Right hindlimb (tissue), 1 donor: ENCODE results near the gene PPIL6.
"Not testable (repeated sequence)": the region's sequence is repeated elsewhere in the genome, so short reads cannot be mapped to it uniquely, and the experiment has no call there.

Experiments
- DNase-seq: peaks from one replicate; pipeline ENCODE4 v3.0.0-alpha.2; 2018

The PPIL6 gene

DNA sequence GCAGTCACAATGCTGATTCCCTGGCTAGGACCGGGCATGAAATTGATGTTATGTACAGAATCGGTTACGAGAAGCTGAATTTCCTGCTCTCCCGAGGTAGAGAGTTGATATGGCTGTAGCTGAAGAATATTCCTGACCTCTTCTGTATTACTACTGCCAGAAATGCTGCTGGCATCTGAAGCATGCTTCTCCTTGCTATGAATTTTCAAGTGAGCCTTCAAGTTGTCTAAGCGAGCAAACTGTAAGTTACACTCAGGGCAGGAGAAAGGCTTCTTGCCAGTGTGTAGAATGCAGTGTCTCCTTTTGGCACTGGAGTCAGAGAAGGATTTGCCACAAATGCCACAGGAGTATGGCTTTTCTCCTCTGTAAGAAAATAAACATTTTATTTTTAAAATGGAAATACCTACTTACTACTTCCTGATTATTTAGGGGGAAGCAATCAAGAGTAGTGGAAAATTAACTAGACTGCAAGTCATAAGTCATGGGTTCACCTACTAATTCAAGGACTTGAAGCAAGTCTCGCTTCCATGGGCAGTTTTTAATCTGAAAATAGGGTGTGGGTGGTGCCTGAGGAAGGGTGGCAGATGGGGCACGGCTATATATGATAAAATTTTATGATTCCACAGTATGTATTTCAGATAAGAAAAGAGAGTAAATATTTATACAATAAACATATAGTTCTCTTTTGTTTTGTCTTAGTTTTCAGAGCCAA lies 25.9 kb upstream of the PPIL6 start:
- DNase-seq: no peak

DNA sequence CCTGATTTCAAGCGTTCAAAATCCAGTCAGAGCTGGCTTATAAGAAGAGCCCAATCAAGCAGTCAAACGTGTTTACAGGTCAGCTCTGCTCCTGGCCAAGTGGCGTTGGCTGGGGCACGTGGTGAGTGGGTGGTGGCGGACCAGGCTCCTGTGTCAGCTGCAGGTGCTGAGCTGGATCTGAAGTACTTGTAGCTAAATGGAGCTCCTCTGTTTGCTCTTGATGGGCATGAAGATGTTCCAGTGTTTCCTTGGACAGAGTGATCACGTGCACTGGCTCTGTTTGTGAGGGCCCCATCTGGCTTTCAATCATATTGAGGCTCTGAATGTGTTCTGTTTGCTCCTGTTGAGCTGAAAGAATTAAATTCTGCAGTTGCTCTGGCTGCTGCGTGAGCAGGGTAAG lies 25.3 kb upstream of the PPIL6 start:
- DNase-seq: no peak

DNA sequence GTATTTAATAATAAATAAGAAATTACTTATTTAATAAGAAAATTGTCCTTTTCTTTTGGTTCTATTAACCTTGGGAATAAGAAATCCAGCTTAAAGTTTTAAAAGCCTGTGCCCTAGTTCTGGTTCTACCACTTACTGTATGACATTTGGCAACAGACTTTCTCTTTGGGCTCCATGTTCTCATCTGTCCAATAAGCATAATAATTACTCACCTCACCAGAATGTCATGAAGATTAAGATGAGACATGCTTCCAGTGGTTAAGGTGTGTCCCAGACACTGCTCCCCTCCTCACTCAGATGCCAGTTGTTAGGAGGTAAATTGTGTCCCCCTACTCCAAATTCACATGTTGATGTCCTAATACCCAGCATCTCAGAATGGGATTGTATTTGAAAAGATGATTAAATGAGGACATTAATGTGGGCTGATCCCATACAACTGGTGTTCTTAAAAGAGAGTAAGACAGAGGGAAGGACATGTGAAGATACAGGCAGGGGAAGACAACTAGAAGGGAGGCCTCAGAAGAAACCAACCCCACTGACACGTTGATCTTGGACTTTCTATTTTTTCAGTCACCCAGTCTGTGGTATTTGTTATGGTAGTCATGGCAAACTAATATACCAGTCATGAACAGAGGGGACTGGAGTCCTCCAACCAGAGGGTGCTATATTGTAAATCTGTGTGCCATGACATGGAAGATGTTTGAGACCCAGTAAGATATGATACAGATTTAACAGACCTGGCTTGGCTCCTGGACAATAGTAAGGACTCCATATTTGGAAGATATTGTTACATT lies 21.5 kb upstream of the PPIL6 start:
- no peak for DNase-seq

DNA sequence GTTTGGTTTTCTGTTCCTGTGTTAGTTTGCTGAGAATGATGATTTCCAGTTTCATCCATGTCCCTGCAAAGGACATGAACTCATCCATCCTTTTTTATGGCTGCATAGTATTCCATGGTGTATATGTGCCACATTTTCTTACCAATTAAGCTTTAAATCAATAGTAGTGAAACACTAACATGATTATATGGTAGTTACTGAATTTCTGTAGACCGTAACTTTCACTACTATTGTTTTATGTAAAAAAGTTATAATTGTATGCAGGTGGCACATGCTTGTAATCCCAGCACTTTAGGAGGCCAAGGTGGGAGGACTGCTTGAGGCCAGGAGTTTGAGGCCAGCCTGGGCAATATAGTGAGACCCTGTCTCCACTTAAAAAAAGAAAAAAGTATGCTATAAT lies 20.8 kb upstream of the PPIL6 start:
- DNase-seq: not testable (repeated sequence)

DNA sequence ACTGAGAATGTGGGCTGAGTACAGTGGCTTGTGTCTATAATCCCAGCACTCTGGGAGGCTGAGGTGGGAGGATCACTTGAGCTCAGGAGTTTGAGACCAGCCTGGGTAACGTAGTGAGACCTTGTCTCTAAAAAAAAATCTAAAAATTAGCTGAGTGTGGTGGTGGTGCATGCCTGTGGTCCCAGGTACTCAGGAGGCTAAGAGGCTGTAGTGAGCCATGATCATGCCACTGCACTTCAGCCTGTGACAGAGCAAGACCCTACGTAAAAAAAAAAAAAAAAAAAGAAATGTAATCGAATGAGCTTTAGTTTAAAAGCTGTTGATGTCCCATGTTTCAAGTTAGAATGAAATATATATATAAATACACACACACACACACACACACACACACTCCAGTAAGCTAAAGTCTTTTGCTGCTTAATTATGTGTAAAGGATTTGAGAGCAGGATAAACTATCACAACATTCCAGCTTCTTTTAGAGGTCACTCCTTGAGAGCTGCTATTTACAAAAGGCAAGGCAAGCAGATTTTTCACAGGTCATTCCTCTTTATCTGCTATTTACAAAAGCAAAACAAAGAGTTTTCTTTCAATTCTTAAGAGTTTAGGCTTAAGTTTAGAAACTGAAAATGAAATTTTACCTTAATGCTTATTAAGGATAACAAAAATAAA lies 19.9 kb upstream of the PPIL6 start:
- no peak for DNase-seq

DNA sequence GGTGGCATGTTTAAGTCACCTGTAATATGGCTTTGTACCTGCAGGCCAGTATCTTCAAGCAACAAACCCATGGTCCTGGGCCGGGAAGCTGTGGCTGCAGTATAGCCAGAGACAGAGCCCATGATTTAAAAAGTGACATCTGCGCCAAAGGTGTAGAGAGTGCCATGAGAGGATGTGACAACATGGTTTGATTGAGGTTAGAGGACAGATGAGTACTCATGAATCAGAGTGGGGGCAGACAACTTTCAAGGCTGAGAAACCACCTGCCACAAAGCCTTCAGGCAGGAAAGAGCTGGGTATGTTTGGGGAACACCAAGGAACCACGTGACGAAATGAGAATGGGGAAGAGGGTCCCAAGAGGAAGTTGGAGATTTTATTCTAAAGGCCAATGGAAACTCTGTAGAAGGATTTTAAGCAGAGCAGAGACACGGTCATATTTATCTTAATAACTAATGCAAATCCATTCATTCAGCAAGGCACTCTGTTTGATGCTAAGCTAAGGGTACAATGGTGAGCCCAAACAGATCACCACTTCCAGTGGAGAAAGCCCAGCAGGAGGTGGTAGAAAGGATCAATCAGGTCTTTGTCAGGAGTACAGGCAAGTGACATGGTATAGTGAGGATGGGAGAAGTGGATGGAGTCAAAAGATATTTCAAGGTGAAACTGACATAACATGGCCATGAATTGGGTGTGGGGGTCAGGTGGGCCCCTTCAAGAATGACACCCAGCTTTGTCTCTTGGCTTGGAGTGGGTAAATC lies 18.5 kb upstream of the PPIL6 start:
- no peak for DNase-seq

DNA sequence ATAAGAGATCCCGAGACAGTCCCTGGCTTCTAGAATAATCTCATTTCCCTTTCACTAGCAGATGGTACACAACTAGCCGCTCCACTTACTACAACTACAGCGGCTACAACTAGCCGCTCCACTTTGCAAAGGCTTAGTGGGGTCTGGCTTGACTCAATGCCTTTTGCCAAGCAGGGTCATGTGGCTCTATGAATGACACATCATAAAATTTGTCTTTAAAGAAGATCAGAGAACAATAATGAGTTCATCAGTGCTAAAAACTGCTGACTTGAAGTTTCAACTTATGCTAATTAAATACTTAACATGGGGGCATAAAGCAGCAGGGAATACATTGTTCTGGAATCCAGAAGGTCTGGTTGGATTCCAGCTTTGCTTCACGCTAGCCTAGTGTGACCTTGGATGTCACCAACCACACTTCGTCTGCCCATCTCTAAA lies 17.2 kb upstream of the PPIL6 start:
- DNase-seq: no peak

DNA sequence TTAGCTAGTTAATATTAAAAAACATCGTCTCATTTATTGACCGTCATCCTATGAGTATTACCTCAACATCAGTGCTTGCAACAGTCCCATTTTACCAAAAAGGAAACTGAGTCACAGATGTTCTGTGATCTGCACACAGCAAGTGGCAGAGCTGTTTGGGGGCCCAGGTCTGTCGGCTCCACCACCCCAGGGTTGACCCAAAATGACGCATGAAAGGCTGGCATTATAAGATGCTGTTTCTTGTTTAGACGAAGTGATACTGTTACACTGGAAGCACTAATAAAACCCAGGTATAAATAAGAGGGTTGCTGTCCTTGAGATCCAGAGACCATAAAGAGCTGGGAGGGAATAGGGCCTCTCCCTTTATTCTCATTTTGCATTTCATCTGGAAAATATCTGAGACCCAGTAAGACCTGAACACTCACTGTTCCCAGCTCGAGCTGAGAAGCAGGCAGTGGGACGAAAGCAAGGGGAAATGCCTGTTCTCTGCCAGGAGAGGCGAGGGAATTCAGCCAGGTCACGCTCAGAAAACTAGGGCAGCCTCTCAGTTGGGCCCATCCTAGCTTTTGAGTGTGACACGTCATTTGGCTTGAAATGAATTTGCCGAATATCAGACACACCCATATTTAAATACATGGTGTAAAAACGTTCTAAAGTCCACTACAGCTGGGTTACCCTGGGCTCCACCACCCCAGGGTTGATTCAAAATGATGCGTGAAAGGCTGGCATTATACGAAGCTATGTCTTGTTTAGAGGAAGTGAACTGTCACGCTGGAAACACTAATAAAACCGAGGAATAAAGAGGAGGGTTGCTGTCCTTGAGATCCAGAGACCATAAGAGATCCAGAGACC lies 16.5 kb upstream of the PPIL6 start:
- peak; percentile 78 for DNase-seq

DNA sequence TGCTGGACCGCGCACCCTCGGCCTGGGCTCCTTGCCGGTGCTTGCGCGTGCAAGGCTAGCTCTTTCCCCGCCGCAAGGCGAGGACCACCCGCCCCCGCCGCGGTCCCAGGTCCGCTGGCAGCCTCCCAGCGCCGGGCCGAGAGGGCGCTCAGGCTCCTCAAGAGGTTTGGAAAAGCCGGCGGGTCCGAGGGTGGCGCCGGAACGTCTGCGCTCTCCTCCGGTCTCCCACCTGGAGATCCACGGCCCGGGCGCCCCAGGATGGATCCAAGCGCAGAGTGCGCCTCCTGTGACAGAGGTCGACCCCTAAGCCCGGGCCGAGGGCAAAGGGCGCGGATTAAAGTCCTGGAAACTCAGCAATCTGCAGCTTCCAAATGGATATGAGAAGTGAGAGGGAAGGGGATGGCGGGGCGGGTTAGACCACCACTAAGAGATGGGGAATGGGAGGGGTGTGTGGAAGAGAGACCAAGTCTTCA lies 15.7 kb upstream of the PPIL6 start:
- DNase-seq: no peak

DNA sequence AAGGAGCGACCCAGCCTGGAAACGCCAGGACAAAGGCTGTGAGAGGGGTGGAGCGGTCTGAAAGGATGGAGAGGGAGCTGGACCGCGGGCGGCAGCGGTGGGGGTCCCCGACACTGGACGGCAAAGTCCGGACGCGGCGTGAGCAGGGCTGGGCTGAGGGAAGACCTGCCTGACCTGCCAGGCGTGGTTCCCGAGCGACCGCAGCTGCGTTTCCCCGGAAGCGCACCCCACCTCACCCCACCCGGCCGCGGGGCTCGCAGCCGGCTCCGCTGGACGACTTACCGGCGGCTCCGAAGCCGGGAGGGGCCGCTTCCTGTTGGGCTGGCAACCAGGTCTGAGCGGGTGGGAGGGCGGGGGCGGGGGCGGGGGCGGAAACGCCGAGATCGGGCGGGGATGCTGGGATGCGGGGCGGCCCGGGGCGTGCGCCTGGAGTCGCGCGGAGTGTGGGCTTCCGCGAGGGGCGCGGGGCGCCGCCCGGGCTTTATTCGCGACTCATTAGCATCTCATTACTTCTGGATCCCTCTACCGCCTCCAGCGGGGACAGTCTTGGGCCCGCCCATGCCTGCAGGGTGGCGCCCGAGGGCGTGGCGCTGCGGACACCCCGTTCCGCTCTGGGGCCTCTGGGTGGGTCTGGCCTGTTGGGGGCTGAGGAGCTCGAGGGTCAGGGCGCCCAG lies 15.1 kb upstream of the PPIL6 start, which contains the start of gene MICAL1:
Gene MICAL1, minus strand, starts transcription at position 336 of the 674 bp plus-strand sequence. CDS start 1,576 bp downstream, outside the sequence.
- DNase-seq: peak; percentile 83

DNA sequence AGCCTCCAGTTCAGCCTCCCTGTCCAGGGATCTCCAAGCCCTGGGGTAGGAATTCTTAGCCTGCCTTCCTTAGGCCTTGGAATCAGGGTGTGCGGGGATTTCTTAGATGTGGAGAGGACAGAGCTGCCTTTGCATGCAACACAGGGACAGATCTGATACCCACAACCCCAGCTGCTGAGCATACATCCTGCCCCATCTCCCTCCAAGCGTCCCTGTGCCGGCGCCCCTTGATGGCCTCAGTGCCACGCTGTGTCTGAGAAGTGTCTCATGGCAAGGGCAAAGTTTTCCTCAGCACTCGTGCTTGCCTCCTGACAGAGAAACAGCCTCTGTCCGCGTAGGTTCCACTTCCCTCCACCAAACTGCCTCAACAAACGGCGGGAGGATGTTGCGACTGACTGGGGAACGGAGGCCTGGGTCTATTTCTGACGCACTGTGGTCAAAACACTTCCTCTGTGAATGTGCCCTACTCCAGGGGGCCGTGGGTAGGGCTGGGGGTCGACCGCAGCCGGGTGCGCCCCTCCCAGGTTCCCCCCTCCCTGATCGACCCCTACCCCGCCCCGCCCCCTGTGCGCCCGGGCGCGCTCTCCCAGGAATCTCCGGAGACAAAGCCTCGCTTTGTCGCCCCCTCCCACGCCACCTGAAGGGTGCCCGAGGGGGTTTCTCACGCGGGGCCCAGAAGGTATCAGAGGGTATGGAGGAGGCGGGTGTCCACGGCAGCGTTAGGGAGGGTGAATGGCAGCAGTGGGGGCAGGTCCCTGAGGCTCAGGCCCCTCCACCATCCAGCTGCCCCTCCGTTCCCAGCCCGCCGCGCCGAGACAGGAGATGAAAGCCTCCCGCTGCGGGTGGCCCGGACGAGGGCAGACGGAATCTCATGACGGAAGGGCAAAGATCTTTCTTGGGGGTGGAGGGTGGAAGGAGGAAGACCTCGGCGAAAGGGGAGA lies 14.3 kb upstream of the PPIL6 start:
- DNase-seq: no peak

DNA sequence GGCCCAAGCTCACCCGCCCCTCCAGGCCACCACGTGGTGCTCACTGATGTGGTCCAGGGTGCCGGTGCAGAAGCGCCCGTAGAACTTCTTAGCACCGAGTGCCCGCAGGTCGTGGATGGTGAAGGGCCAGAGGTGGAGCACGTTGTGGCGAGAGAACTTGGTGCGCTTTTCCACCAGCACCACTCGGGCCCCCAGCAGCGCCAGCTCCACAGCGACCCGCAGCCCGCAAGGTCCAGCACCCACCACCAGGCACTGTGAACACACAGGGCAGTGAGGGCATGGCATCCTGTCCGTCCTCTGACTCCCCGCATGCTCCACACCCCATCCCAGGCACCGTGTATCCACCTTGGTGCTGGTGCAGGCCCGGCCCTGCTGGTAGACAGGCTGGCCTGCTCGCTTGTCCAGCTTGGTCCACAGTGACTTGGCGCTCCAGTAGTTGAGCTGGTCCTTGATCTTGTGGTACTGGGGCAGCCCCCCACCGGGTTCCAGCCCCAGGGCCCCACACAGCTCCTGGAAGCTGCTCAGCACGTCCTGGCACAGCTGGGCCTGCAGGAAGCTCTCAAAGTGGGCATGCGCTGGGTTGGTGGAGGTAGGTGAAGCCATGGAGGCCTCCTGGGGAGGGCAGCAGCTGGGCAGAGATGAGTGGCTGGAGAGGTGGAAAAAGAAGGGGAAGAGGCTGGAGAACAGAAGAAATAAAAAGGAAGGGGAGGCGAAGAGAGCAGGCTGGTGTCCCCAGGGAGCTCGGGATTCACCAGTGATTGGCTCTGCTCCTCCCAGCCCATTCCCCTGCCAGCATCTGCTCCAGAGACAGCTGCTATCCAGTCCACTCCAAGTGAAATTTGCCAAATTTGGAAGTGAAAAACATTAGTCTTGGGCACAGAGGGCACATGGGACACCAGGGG lies 13.4 kb upstream of the PPIL6 start:
- DNase-seq: peak; percentile 84

DNA sequence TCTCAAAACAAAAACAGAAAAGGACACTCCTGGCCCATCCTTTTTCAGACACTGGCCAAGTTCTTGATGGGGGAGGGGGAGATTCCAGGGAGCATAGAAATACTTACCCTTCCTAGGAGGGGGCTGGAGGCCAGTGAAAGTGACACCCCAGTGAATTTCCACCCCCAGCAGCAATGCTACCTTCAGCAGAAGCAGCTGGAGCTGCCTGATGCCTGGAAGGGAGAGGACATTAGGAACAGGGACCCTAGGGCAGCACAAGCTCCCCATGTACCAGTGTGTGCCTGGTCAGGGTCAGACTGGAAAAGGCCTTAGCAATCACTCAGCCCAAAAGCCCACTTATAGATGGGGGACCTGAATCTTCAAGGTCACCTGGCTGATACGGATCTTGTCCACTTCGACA lies 12.7 kb upstream of the PPIL6 start:
- DNase-seq: no peak

DNA sequence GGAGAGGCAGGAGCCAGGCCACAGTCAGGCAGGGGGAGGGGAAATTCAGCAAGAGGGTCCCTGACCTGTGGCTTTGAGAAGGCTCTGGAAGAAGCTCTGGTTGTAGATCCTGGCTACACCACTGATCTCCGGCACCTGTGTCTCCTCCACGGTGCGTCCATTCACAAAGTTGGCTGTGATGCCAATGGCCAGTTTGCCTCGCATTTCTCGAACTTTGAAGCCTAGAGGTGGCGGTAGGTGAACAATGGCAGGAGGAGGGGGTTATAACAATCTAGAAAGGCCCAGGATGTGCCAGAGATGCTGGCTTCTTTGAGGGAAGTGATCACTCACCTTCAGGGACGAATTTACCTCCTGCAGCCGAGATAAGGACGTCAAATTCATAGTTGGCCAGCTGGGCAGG lies 11.8 kb upstream of the PPIL6 start:
- no peak for DNase-seq

DNA sequence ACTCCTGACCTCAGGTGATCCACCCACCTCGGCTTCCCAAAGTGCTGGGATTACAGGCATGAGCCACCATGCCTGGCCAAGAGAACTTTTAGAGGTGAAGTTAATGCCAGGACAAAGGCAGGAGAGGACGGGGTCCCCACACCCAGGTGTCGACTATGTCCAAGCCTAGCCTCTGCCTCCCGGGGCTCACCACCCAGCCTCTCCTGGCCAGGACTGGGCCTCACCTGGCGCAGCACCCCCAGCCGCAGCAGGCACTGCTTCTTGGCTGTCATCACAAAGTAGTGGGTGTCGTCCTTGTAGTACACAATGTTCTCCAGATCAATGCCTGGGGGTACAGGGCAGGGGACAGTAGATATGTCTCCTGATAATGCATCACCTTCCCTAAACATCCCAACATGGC lies 10.9 kb upstream of the PPIL6 start:
- no peak for DNase-seq

DNA sequence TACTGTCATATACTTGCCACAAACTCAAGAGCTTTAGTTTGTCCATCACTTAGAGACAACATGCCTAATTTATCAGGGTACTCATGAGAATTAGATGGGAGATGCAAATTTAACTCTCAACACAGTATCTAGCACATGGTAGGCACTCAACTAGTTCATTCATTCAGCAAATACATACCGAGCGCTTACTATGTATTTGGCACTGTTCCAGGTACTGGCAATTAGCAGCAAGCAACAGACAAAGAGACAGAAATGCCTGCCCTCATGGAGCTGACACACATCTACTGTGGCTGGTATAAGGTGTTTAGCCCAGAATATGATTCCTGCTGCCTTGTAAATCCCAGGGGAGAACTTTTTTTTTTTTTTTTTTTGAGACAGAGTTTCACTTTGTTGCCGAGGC lies 10.4 kb upstream of the PPIL6 start:
- no peak for DNase-seq

DNA sequence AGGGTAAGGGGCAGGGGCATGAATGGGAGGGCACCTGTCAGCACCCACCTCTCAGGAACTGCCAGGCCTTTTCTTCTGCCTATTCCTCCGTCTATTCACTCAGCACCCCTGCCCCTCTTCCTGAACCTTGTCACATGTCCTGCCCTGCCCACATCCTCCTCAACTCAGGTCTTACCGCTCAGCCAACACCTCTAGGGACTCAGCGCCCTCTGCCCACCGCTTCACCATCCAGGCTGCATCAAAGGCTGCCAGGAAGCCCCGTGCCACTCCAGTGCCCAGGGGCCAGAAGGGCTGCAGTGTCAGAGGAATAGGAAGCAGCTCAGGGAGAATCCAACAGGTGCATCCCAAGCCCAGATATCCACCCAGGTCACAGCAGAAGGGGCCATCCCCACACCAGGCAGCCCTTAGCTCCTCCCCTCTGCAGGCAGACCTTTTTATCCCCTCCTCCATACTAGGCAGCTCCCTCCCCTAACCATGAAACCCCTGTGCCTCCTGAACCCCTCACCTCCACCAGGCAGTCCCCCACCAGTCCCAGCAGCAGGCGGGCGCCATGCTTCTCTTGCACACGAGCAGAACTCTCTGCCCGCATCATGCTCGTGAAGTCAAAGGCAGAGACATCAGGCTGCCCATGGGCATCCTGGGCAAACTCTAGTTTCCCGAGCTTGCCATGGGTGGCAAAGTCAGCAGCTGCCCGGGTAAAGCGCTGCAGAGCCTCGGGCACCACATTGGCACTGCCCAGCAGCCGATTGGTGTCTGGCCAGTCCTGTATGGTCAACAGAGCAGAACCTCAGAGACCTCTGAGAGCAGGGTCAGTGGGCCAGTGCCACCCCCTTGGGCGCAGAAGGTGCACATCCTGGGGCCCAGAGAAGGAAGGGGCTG lies 9.6 kb upstream of the PPIL6 start:
- DNase-seq: no peak
